Mesodermal cell (in vitro differentiated cells): ENCODE results near the gene PDZD2.
"Not testable (repeated sequence)": the region's sequence is repeated elsewhere in the genome, so short reads cannot be mapped to it uniquely, and the experiment has no call there.

ENCODE experiments used
- H3K27ac ChIP-seq: 2 replicates; pipeline ENCODE4 v1.7.0; 2013; ENCODE audit warnings: mild to moderate bottlenecking, low read depth, low read length, moderate library complexity; ENCODE audit not compliant: severe bottlenecking
- H3K36me3 ChIP-seq: 2 replicates; pipeline ENCODE4 v1.7.1; 2013; ENCODE audit warnings: mild to moderate bottlenecking, low read length, moderate library complexity; ENCODE audit not compliant: control insufficient read depth, insufficient read depth
- H3K4me1 ChIP-seq: one replicate; pipeline ENCODE4 v1.7.1; 2013; ENCODE audit warnings: mild to moderate bottlenecking, low read length; ENCODE audit not compliant: insufficient read depth, control insufficient read depth, poor library complexity, severe bottlenecking
- H3K4me3 ChIP-seq: 2 replicates; pipeline ENCODE4 v1.7.0; 2013; ENCODE audit warnings: low read length, control low read depth, mild to moderate bottlenecking; ENCODE audit not compliant: insufficient read depth, poor library complexity, severe bottlenecking; ENCODE audit errors: extremely low read depth
- H3K9me3 ChIP-seq: 2 replicates; pipeline ENCODE4 v1.7.1; 2013; ENCODE audit warnings: mild to moderate bottlenecking, low read length, moderate library complexity; ENCODE audit not compliant: control insufficient read depth
- WGBS, 2 experiments: methylation state at CpG; one replicate each; pipeline ENCODE4 v1.1.5; 2013; ENCODE audit warnings: missing lambda C conversion rate in 2 of 2; ENCODE audit not compliant: insufficient coverage in 2 of 2; 5-methylcytosine and 5-hydroxymethylcytosine counted together

Gene PDZD2

GRCh38 chr5:31967461-31967860, 328.5 kb downstream of the PDZD2 start:
- Histone ChIP-seq H3K27ac (no peak overlapping the region), H3K9me3 (no peaks in the 10 kb centered on the region), H3K4me3 (no peak overlapping the region), H3K36me3 (no peaks in the 10 kb centered on the region), H3K4me1 (peaks cover 6% of the 10 kb centered on the region)
- WGBS, 2 experiments = 63 to 82% methylated on average over 3 of the region's 3 CpGs

- Histone ChIP-seq H3K4me1 (no peaks in the 10 kb centered on the region), H3K36me3 (no peaks in the 10 kb centered on the region), H3K9me3 (no peaks in the 10 kb centered on the region), H3K27ac (no peak overlapping the region), H3K4me3 (no peak overlapping the region)
These were observed 333.6 kb downstream of the PDZD2 start for GRCh38 chr5:31972558-31972957.

- WGBS, 2 experiments = 90 to 94% methylated on average over 3 to 4 of the region's 5 CpGs
- H3K27ac ChIP-seq, H3K9me3 ChIP-seq, H3K4me1 ChIP-seq, H3K36me3 ChIP-seq, H3K4me3 ChIP-seq: not testable (repeated sequence)
These were observed 336.3 kb downstream of the PDZD2 start for GRCh38 chr5:31975189-31975612.

GRCh38 chr5:31976169-31976568, 337.2 kb downstream of the PDZD2 start:
- H3K4me3 ChIP-seq = no peak overlapping the region
- WGBS, 2 experiments = no CpG with 5 or more reads among the region's 1 CpG
- no peaks in the 10 kb centered on the region for H3K9me3 ChIP-seq
- H3K27ac ChIP-seq = no peak overlapping the region
- no peaks in the 10 kb centered on the region for H3K36me3 ChIP-seq
- no peaks in the 10 kb centered on the region for H3K4me1 ChIP-seq

GRCh38 chr5:31981361-31981945, 342.5 kb downstream of the PDZD2 start:
- Histone ChIP-seq H3K4me3 (no peak overlapping the region), H3K27ac (no peak overlapping the region), H3K36me3 (no peaks in the 10 kb centered on the region), H3K9me3 (no peaks in the 10 kb centered on the region), H3K4me1 (peaks cover 3% of the 10 kb centered on the region)
- WGBS, 2 experiments = 92 to 93% methylated on average over 3 to 7 of the region's 7 CpGs

GRCh38 chr5:31982027-31982426, 343.1 kb downstream of the PDZD2 start:
- Histone ChIP-seq H3K4me3 (no peak overlapping the region), H3K36me3 (no peaks in the 10 kb centered on the region), H3K27ac (no peak overlapping the region), H3K9me3 (no peaks in the 10 kb centered on the region), H3K4me1 (peaks cover 3% of the 10 kb centered on the region)
- WGBS, 2 experiments = 90 to 95% methylated on average over 5 to 6 of the region's 6 CpGs

GRCh38 chr5:31982621-31983020, 343.7 kb downstream of the PDZD2 start:
- WGBS, 2 experiments = no CpG with 5 or more reads among the region's 2 CpGs
- no peak overlapping the region for H3K4me3 ChIP-seq
- H3K36me3 ChIP-seq = no peaks in the 10 kb centered on the region
- peaks cover 3% of the 10 kb centered on the region for H3K4me1 ChIP-seq
- H3K9me3 ChIP-seq = no peaks in the 10 kb centered on the region
- no peak overlapping the region for H3K27ac ChIP-seq

- Histone ChIP-seq H3K9me3 (no peaks in the 10 kb centered on the region), H3K4me3 (no peak overlapping the region), H3K27ac (no peak overlapping the region), H3K36me3 (no peaks in the 10 kb centered on the region), H3K4me1 (peaks cover 9% of the 10 kb centered on the region)
- 95 to 100% methylated on average over 1 to 4 of the region's 4 CpGs for WGBS, 2 experiments
These were observed 344.9 kb downstream of the PDZD2 start for GRCh38 chr5:31983851-31984250.

GRCh38 chr5:31984691-31985090, 345.8 kb downstream of the PDZD2 start:
- Histone ChIP-seq H3K4me3 (no peak overlapping the region), H3K9me3 (no peaks in the 10 kb centered on the region), H3K4me1 (peaks cover 11% of the 10 kb centered on the region), H3K36me3 (no peaks in the 10 kb centered on the region), H3K27ac (no peak overlapping the region)
- 0% methylated on average over 1 of the region's 1 CpG; no CpG with 5 or more reads in 1 of the 2 experiments for WGBS, 2 experiments

- Histone ChIP-seq H3K4me1 (peaks cover 16% of the 10 kb centered on the region), H3K4me3 (no peak overlapping the region), H3K27ac (no peak overlapping the region), H3K36me3 (no peaks in the 10 kb centered on the region), H3K9me3 (no peaks in the 10 kb centered on the region)
- 100% methylated on average over 1 of the region's 5 CpGs for WGBS, 2 experiments
These were observed 347.2 kb downstream of the PDZD2 start for GRCh38 chr5:31986101-31986500.

- Histone ChIP-seq H3K4me3 (no peak overlapping the region), H3K4me1 (peaks cover 13% of the 10 kb centered on the region), H3K36me3 (no peaks in the 10 kb centered on the region), H3K9me3 (no peaks in the 10 kb centered on the region), H3K27ac (no peak overlapping the region)
- WGBS, 2 experiments = 87 to 100% methylated on average over 4 to 6 of the region's 7 CpGs
These were observed 349.2 kb downstream of the PDZD2 start for GRCh38 chr5:31987985-31988710.
